ENCODE measurements around the gene RAD54L. TPM values are rescaled to one million over a fixed set of nuclear protein-coding genes. Genes with fewer than 3 reads are reported as not detected.

RAD54L gene
- total RNA-seq, 2 experiments from 2014 or later: 64.6 to 65.1 TPM

GRCh38 chr1:46306159-46306530 is 58.6 kb downstream of the RAD54L start:
- H3K4me1 Mint-ChIP-seq (ENCODE audit: low read depth): peaks cover 34% of the 10 kb centered on the region

GRCh38 chr1:46309401-46310159 is 62.0 kb downstream of the RAD54L start:
- no peaks in the 10 kb centered on the region for H3K9me3 Mint-ChIP-seq
- H3K36me3 Mint-ChIP-seq (ENCODE audit: low read depth): peaks cover 51% of the 10 kb centered on the region
- ATAC-seq (no peak), DNase-seq (no peak)
- no peaks in the 10 kb centered on the region for H3K27me3 Mint-ChIP-seq
- CTCF ChIA-PET: no interaction called here
- TF ChIP-seq CTCF (IDR thresholded peaks at IDR 0.05): no peak
- peaks cover 28% of the 10 kb centered on the region for H3K4me1 Mint-ChIP-seq (ENCODE audit: low read depth)
- intact Hi-C loops (cut with micrococcal nuclease): no loop called here
- no peak overlapping the region for H3K4me3 Mint-ChIP-seq
- H3K27ac Mint-ChIP-seq: no peak overlapping the region
- POLR2A ChIA-PET: interaction anchor here (0.7 to 1.7 kb wide), 5 partner anchors 11 to 269 kb away, joined by 3 to 5 read pairs (median 3); no protein-coding TSS in a partner anchor

More at GRCh38 chr1:46306159-46306530, 58.6 kb downstream of the RAD54L start:
- DNase-seq: no peak
- Mint-ChIP-seq H3K27ac (no peak overlapping the region), H3K4me3 (peak overlapping the region; percentile 44), H3K27me3 (no peaks in the 10 kb centered on the region), H3K9me3 (no peaks in the 10 kb centered on the region), H3K36me3 (ENCODE audit: low read depth) (peaks cover 59% of the 10 kb centered on the region)
- no peak for ATAC-seq
- intact Hi-C loops (cut with micrococcal nuclease): no loop called here
- CTCF ChIA-PET: interaction anchor here (1.1 to 1.5 kb wide), 2 partner anchors 27 to 57 kb away, joined by 3 to 4 read pairs; no protein-coding TSS in a partner anchor
- POLR2A ChIA-PET: no interaction called here
- no peak for TF ChIP-seq CTCF (IDR thresholded peaks at IDR 0.05)

GRCh38 chr1:46310321-46310720 is 62.8 kb downstream of the RAD54L start:
- Mint-ChIP-seq H3K4me3 (no peak overlapping the region), H3K9me3 (no peaks in the 10 kb centered on the region), H3K27me3 (no peaks in the 10 kb centered on the region), H3K27ac (no peak overlapping the region), H3K4me1 (ENCODE audit: low read depth) (peaks cover 25% of the 10 kb centered on the region), H3K36me3 (ENCODE audit: low read depth) (peaks cover 49% of the 10 kb centered on the region)
- DNase-seq (no peak), ATAC-seq (no peak)
- intact Hi-C loops (cut with micrococcal nuclease): no loop called here
- CTCF ChIA-PET: no interaction called here
- TF ChIP-seq CTCF (IDR thresholded peaks at IDR 0.05): no peak
- POLR2A ChIA-PET: interaction anchor here (1.4 to 1.7 kb wide), 2 partner anchors 37 to 64 kb away, joined by 3 to 4 read pairs; no protein-coding TSS in a partner anchor

GRCh38 chr1:46315669-46316403 is 68.3 kb downstream of the RAD54L start:
- H3K36me3 Mint-ChIP-seq (ENCODE audit: low read depth): peaks cover 26% of the 10 kb centered on the region
- DNase-seq (no peak), ATAC-seq (no peak)
- POLR2A ChIA-PET: interaction anchor here (1.0 kb wide), 1 partner anchor 83 kb away, joined by 3 read pairs; no protein-coding TSS in a partner anchor
- peaks cover 2% of the 10 kb centered on the region for H3K4me1 Mint-ChIP-seq (ENCODE audit: low read depth)
- no peak overlapping the region for H3K27ac Mint-ChIP-seq
- H3K4me3 Mint-ChIP-seq: no peak overlapping the region
- intact Hi-C loops (cut with micrococcal nuclease): no loop called here
- no peaks in the 10 kb centered on the region for H3K27me3 Mint-ChIP-seq
- H3K9me3 Mint-ChIP-seq: no peaks in the 10 kb centered on the region
- no peak for TF ChIP-seq CTCF (IDR thresholded peaks at IDR 0.05)
- CTCF ChIA-PET: interaction anchor here (1.8 kb wide), 1 partner anchor 8 kb away, joined by 6 read pairs; no protein-coding TSS in a partner anchor

Data from activated CD8-positive, alpha-beta T cell treated with anti-CD3 and anti-CD28 coated beads for 36 hours (primary cell).